Measurements from ENCODE around the gene ACKR2.

ACKR2 gene

GRCh38 chr3:42868841-42869240 is 59.6 kb downstream of the ACKR2 start:
- no peak for DNase-seq (ENCODE audit: low read depth)
- no peak overlapping the region for H3K4me3 ChIP-seq (ENCODE audit: low read depth, low read length)
- TF ChIP-seq POLR2A (IDR thresholded peaks at IDR 0.05; ENCODE audit: extremely low read depth, insufficient read length) (no peak), MYC (IDR thresholded peaks at IDR 0.05; ENCODE audit: low read depth, low read length) (no peak)
- TF ChIP-seq, protein P1, sequence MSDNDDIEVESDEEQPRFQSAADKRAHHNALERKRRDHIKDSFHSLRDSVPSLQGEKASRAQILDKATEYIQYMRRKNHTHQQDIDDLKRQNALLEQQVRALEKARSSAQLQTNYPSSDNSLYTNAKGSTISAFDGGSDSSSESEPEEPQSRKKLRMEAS (IDR thresholded peaks at IDR 0.05; ENCODE audit: low read depth, low read length) = no peak
- TF ChIP-seq, protein P2, sequence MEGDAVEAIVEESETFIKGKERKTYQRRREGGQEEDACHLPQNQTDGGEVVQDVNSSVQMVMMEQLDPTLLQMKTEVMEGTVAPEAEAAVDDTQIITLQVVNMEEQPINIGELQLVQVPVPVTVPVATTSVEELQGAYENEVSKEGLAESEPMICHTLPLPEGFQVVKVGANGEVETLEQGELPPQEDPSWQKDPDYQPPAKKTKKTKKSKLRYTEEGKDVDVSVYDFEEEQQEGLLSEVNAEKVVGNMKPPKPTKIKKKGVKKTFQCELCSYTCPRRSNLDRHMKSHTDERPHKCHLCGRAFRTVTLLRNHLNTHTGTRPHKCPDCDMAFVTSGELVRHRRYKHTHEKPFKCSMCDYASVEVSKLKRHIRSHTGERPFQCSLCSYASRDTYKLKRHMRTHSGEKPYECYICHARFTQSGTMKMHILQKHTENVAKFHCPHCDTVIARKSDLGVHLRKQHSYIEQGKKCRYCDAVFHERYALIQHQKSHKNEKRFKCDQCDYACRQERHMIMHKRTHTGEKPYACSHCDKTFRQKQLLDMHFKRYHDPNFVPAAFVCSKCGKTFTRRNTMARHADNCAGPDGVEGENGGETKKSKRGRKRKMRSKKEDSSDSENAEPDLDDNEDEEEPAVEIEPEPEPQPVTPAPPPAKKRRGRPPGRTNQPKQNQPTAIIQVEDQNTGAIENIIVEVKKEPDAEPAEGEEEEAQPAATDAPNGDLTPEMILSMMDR (IDR thresholded peaks at IDR 0.05; ENCODE audit: low read depth, low read length) = no peak

DNA sequence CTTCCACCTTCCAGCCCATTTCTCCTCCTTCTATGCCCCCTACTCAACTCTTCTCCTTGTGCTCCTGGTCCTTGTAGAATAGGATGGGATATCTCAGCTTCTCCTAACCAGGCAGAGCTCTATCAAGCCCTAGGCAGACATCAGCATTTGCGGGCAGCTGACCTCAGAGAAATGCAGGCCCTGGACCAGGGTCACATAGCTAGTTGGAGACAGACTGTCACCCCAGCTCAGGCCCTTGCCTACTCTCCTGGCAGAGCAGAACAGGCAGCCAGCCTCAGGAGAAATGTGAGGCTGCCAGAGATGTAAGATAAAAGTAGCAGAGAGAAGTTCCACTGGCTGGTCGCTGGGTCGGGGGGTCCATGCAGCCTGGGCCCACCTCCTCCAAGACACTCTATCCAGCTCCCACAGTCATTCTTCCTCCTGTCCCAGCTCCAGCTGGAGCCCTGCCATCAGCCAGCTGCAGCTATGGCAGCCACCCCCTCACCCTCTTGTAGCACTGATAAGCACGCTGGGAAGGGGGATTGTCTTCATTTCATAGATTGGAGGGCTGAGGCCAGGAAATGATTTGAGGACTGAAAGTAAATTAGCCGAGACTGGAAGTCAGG is 62.4 kb downstream of the ACKR2 start:
- no peak for DNase-seq (ENCODE audit: low read depth)
- no peak overlapping the region for H3K4me3 ChIP-seq (ENCODE audit: low read depth, low read length)
- TF ChIP-seq MYC (IDR thresholded peaks at IDR 0.05; ENCODE audit: low read depth, low read length) (no peak), POLR2A (IDR thresholded peaks at IDR 0.05; ENCODE audit: extremely low read depth, insufficient read length) (no peak)
- TF ChIP-seq, protein P2 (IDR thresholded peaks at IDR 0.05; ENCODE audit: low read depth, low read length) = no peak
- TF ChIP-seq, protein P1 (IDR thresholded peaks at IDR 0.05; ENCODE audit: low read depth, low read length) = no peak

GRCh38 chr3:42872718-42873117 is 63.5 kb downstream of the ACKR2 start:
- DNase-seq (ENCODE audit: low read depth) = no peak
- H3K4me3 ChIP-seq (ENCODE audit: low read depth, low read length) = no peak overlapping the region
- TF ChIP-seq MYC (IDR thresholded peaks at IDR 0.05; ENCODE audit: low read depth, low read length) (no peak), POLR2A (IDR thresholded peaks at IDR 0.05; ENCODE audit: extremely low read depth, insufficient read length) (no peak)
- TF ChIP-seq, protein P1 (IDR thresholded peaks at IDR 0.05; ENCODE audit: low read depth, low read length) = no peak
- TF ChIP-seq, protein P2 (IDR thresholded peaks at IDR 0.05; ENCODE audit: low read depth, low read length) = no peak

GRCh38 chr3:42873221-42873982 is 64.2 kb downstream of the ACKR2 start:
- TF ChIP-seq, protein P1 (IDR thresholded peaks at IDR 0.05; ENCODE audit: low read depth, low read length) = no peak
- TF ChIP-seq MYC (IDR thresholded peaks at IDR 0.05; ENCODE audit: low read depth, low read length) (no peak), POLR2A (IDR thresholded peaks at IDR 0.05; ENCODE audit: extremely low read depth, insufficient read length) (no peak)
- TF ChIP-seq, protein P2 (IDR thresholded peaks at IDR 0.05; ENCODE audit: low read depth, low read length) = no peak
- no peak for DNase-seq (ENCODE audit: low read depth)
- H3K4me3 ChIP-seq (ENCODE audit: low read depth, low read length) = no peak overlapping the region

GRCh38 chr3:42874749-42875148 is 65.5 kb downstream of the ACKR2 start:
- no peak for DNase-seq (ENCODE audit: low read depth)
- H3K4me3 ChIP-seq (ENCODE audit: low read depth, low read length) = no peak overlapping the region
- TF ChIP-seq, protein P2 (IDR thresholded peaks at IDR 0.05; ENCODE audit: low read depth, low read length) = no peak
- TF ChIP-seq, protein P1 (IDR thresholded peaks at IDR 0.05; ENCODE audit: low read depth, low read length) = no peak
- TF ChIP-seq MYC (IDR thresholded peaks at IDR 0.05; ENCODE audit: low read depth, low read length) (no peak), POLR2A (IDR thresholded peaks at IDR 0.05; ENCODE audit: extremely low read depth, insufficient read length) (no peak)
